Naive thymus-derived CD4-positive, alpha-beta T cell (primary cell): Measurements from ENCODE around the gene RNF152. TPM values are rescaled to one million over a fixed set of nuclear protein-coding genes. Genes with fewer than 3 reads are reported as not detected.

Experiments used
- ATAC-seq: fragments of 150-1000 bp; cut with Tn5 transposase; 2 replicates; pipeline ENCODE4 v1.10.0; 2021; ENCODE audit warnings: mild to moderate bottlenecking, moderate library complexity
- CTCF ChIA-PET: fragments of 350-600 bp; sonication (Branson Sonifier 250); formaldehyde crosslinking; loops from one replicate; lab custom pipeline; 2021; ENCODE audit warnings: antibody characterized with exemption; lab: Charles Lee
- POLR2A ChIA-PET: fragments of 350-600 bp; sonication (Branson Sonifier 250); formaldehyde crosslinking; loops from one replicate; lab custom pipeline; 2021; ENCODE audit warnings: antibody characterized with exemption, inconsistent platforms; lab: Charles Lee
- DNase-seq, 9 donors: peaks; one replicate each; pipeline versions ENCODE4 v3.0.0 to v3.0.0-alpha.2; 2020 to 2022; ENCODE audit warnings: mixed read lengths in 1 of 9
- H3K27ac ChIP-seq: one replicate; pipeline ENCODE4 v1.7.0; 2013; ENCODE audit warnings: mild to moderate bottlenecking, low read depth, low read length, moderate library complexity
- H3K27me3 ChIP-seq, 2 donors: one replicate each; pipeline ENCODE4 v1.7.0; 2013; ENCODE audit warnings: low read length in 2 of 2, mild to moderate bottlenecking in 2 of 2, moderate library complexity in 2 of 2; ENCODE audit not compliant: control insufficient read depth in 2 of 2, insufficient read depth in 2 of 2
- H3K36me3 ChIP-seq, 3 experiments: 1 replicate in 2 of 3; 2 replicates in 1 of 3; pipeline ENCODE4 v1.7.0; 2013; ENCODE audit warnings: low read length in 3 of 3, mild to moderate bottlenecking in 3 of 3, moderate library complexity in 1 of 3; ENCODE audit not compliant: insufficient read depth in 3 of 3, control insufficient read depth in 2 of 3
- H3K4me1 ChIP-seq, 2 donors: one replicate each; pipeline ENCODE4 v1.7.0; 2013; ENCODE audit warnings: low read length in 2 of 2, mild to moderate bottlenecking in 2 of 2, moderate library complexity in 1 of 2; ENCODE audit not compliant: control insufficient read depth in 2 of 2, insufficient read depth in 2 of 2
- H3K4me3 ChIP-seq: 2 replicates; pipeline ENCODE4 v1.7.0; 2013; ENCODE audit warnings: mild to moderate bottlenecking, low read length
- H3K9me3 ChIP-seq, 3 experiments: 1 replicate in 2 of 3; 2 replicates in 1 of 3; pipeline ENCODE4 v1.7.0; 2013; ENCODE audit warnings: low read length in 3 of 3; ENCODE audit not compliant: control insufficient read depth in 2 of 3
- H3K27ac Mint-ChIP-seq, 9 donors: one replicate each; pipeline ENCODE4 v1.8.0; 2020 to 2022; ENCODE audit warnings: mixed read lengths in 9 of 9, mild to moderate bottlenecking in 8 of 9, moderate library complexity in 5 of 9, inconsistent platforms in 2 of 9
- H3K27me3 Mint-ChIP-seq, 5 donors: one replicate each; pipeline ENCODE4 v1.8.0; 2021 to 2022; ENCODE audit warnings: mixed read lengths in 5 of 5, mild to moderate bottlenecking in 1 of 5
- H3K36me3 Mint-ChIP-seq, 5 donors: one replicate each; pipeline ENCODE4 v1.8.0; 2020 to 2022; ENCODE audit warnings: mixed read lengths in 5 of 5, mild to moderate bottlenecking in 3 of 5, inconsistent platforms in 1 of 5
- H3K4me1 Mint-ChIP-seq, 7 donors: one replicate each; pipeline ENCODE4 v1.8.0; 2020 to 2022; ENCODE audit warnings: mixed read lengths in 7 of 7, mild to moderate bottlenecking in 3 of 7, inconsistent platforms in 1 of 7
- H3K4me3 Mint-ChIP-seq, 10 donors: one replicate each; pipeline ENCODE4 v1.8.0; 2020 to 2022; ENCODE audit warnings: mild to moderate bottlenecking in 10 of 10, mixed read lengths in 10 of 10, moderate library complexity in 6 of 10, inconsistent platforms in 2 of 10
- H3K9me3 Mint-ChIP-seq, 11 donors: one replicate each; pipeline ENCODE4 v1.8.0; 2020 to 2022; ENCODE audit warnings: mixed read lengths in 11 of 11, mild to moderate bottlenecking in 4 of 11, inconsistent platforms in 1 of 11, moderate library complexity in 1 of 11
- intact Hi-C, 2 donors: fragments of 100-400 bp; cut with micrococcal nuclease; formaldehyde crosslinking; loops; one replicate each; pipeline ENCODE4 v1.15.1; 2023
- polyA plus RNA-seq, 2 donors: library from polyadenylated mRNA; unstranded; fragments of 300-500 nt; fragmentation: Illumina TruSeq; gene quantifications; one replicate each; pipeline ENCODE4 v1.2.3, GENCODE V29; 2021
- total RNA-seq, 6 experiments: library from RNA in 5 of 6; stranded (reverse) in 5 of 6; gene quantifications; 1 replicate in 5 of 6; 2 replicates in 1 of 6; pipeline ENCODE4 v1.2.3 and lab custom pipeline; 2021 to 2026

The RNF152 gene
- total and polyA plus RNA-seq, 7 experiments from 2014 or later: 0.08 to 1.9 (median 1.7) TPM; not detected in 4

GRCh38 chr18:61929881-61930640 is 37.3 kb upstream of the RNF152 start:
- H3K36me3 ChIP-seq: no peaks in the 10 kb centered on the region
- POLR2A ChIA-PET: no interaction called here
- H3K4me1 Mint-ChIP-seq: peaks cover 7 to 23% (median 17%) of the 10 kb centered on the region in 7 donors
- intact Hi-C loops: loop anchor here in 1 of 2 donors (10.0 kb wide), 1 partner anchor 185 kb away; no protein-coding TSS in a partner anchor
- no peaks in the 10 kb centered on the region for H3K27me3 ChIP-seq
- DNase-seq (no peak), ATAC-seq (no peak)
- H3K4me3 Mint-ChIP-seq: no peak overlapping the region
- peaks cover 10 to 14% of the 10 kb centered on the region in 2 donors for H3K4me1 ChIP-seq
- H3K4me3 ChIP-seq: no peak overlapping the region
- H3K9me3 Mint-ChIP-seq: peaks cover 2 to 35% (median 10%) of the 10 kb centered on the region in 11 donors
- H3K27me3 Mint-ChIP-seq: peaks cover 0 to 24% (median 3%) of the 10 kb centered on the region in 5 donors
- no peaks in the 10 kb centered on the region for H3K9me3 ChIP-seq
- peaks cover 0 to 14% (median 5%) of the 10 kb centered on the region in 5 donors for H3K36me3 Mint-ChIP-seq
- no peak overlapping the region for H3K27ac Mint-ChIP-seq
- no peak overlapping the region for H3K27ac ChIP-seq
- CTCF ChIA-PET: interaction anchor here (0.6 kb wide), 1 partner anchor 8 kb away, joined by 3 read pairs; no protein-coding TSS in a partner anchor

GRCh38 chr18:61926532-61926931 is 33.7 kb upstream of the RNF152 start:
- CTCF ChIA-PET: no interaction called here
- intact Hi-C loops: loop anchor here in 1 of 2 donors (10.0 kb wide), 1 partner anchor 188 kb away; no protein-coding TSS in a partner anchor

GRCh38 chr18:61924550-61924949 is 31.7 kb upstream of the RNF152 start:
- Histone ChIP-seq H3K27me3 (no peaks in the 10 kb centered on the region), H3K9me3 (no peaks in the 10 kb centered on the region), H3K4me3 (no peak overlapping the region), H3K27ac (no peak overlapping the region), H3K36me3 (no peaks in the 10 kb centered on the region), H3K4me1 (peaks cover 10 to 14% of the 10 kb centered on the region in 2 donors)
- CTCF ChIA-PET: no interaction called here
- H3K36me3 Mint-ChIP-seq: peaks cover 0 to 12% (median 5%) of the 10 kb centered on the region in 5 donors
- ATAC-seq: no peak
- H3K9me3 Mint-ChIP-seq: peaks cover 0 to 26% (median 10%) of the 10 kb centered on the region in 11 donors
- H3K4me3 Mint-ChIP-seq: no peak overlapping the region
- peaks cover 7 to 23% (median 18%) of the 10 kb centered on the region in 7 donors for H3K4me1 Mint-ChIP-seq
- POLR2A ChIA-PET: no interaction called here
- H3K27me3 Mint-ChIP-seq: peaks cover 0 to 3% (median 0%) of the 10 kb centered on the region in 5 donors
- intact Hi-C loops: loop anchor here in 1 of 2 donors (10.0 kb wide), 1 partner anchor 190 kb away; no protein-coding TSS in a partner anchor
- no peak for DNase-seq
- no peak overlapping the region for H3K27ac Mint-ChIP-seq

More at GRCh38 chr18:61926532-61926931, 33.7 kb upstream of the RNF152 start:
- Histone ChIP-seq H3K4me1 (peaks cover 10 to 14% of the 10 kb centered on the region in 2 donors), H3K9me3 (no peaks in the 10 kb centered on the region), H3K36me3 (no peaks in the 10 kb centered on the region), H3K27me3 (no peaks in the 10 kb centered on the region), H3K4me3 (no peak overlapping the region), H3K27ac (no peak overlapping the region)
- H3K9me3 Mint-ChIP-seq: peaks cover 0 to 29% (median 10%) of the 10 kb centered on the region in 11 donors
- peak; percentile 53 for ATAC-seq
- H3K27ac Mint-ChIP-seq: no peak overlapping the region
- POLR2A ChIA-PET: no interaction called here
- peaks cover 0 to 14% (median 5%) of the 10 kb centered on the region in 5 donors for H3K36me3 Mint-ChIP-seq
- peak in 3 of 9 donors; percentile 8 to 47 (median 13) for DNase-seq
- H3K4me3 Mint-ChIP-seq: peak overlapping the region in 6 of 10 donors; percentile 24 to 56 (median 37)
- H3K4me1 Mint-ChIP-seq: peaks cover 7 to 23% (median 18%) of the 10 kb centered on the region in 7 donors
- H3K27me3 Mint-ChIP-seq: peaks cover 0 to 4% (median 0%) of the 10 kb centered on the region in 5 donors

- ChIA-PET POLR2A (no interaction called here), CTCF (interaction anchor here (0.8 kb wide), 1 partner anchor 48 kb away, joined by 4 read pairs; no protein-coding TSS in a partner anchor)
- Mint-ChIP-seq H3K9me3 (peaks cover 0 to 12% (median 5%) of the 10 kb centered on the region in 11 donors), H3K27me3 (peaks cover 0 to 4% (median 0%) of the 10 kb centered on the region in 5 donors), H3K4me1 (peaks cover 7 to 19% (median 18%) of the 10 kb centered on the region in 7 donors), H3K4me3 (no peak overlapping the region), H3K36me3 (peaks cover 0 to 8% (median 0%) of the 10 kb centered on the region in 5 donors), H3K27ac (no peak overlapping the region)
- H3K4me3 ChIP-seq: no peak overlapping the region
- no peaks in the 10 kb centered on the region for H3K9me3 ChIP-seq
- intact Hi-C loops: loop anchor here in 1 of 2 donors (10.0 kb wide), 1 partner anchor 192 kb away; no protein-coding TSS in a partner anchor
- no peaks in the 10 kb centered on the region for H3K27me3 ChIP-seq
- no peak overlapping the region for H3K27ac ChIP-seq
- ATAC-seq (no peak), DNase-seq (no peak)
- no peaks in the 10 kb centered on the region for H3K36me3 ChIP-seq
- H3K4me1 ChIP-seq: peaks cover 10 to 14% of the 10 kb centered on the region in 2 donors
These were observed 29.6 kb upstream of the RNF152 start for GRCh38 chr18:61922435-61922834.

GRCh38 chr18:61921621-61922235 is 28.9 kb upstream of the RNF152 start:
- ATAC-seq (peak; percentile 57), DNase-seq (no peak)
- Histone ChIP-seq H3K4me1 (peaks cover 4 to 7% of the 10 kb centered on the region in 2 donors), H3K27ac (no peak overlapping the region), H3K4me3 (no peak overlapping the region), H3K36me3 (no peaks in the 10 kb centered on the region), H3K9me3 (no peaks in the 10 kb centered on the region), H3K27me3 (no peaks in the 10 kb centered on the region)
- ChIA-PET POLR2A (no interaction called here), CTCF (interaction anchor here (0.6 to 0.8 kb wide), 2 partner anchors 8 to 47 kb away, joined by 3 to 4 read pairs; no protein-coding TSS in a partner anchor)
- Mint-ChIP-seq H3K4me3 (no peak overlapping the region), H3K36me3 (peaks cover 0 to 4% (median 0%) of the 10 kb centered on the region in 5 donors), H3K27me3 (peaks cover 0 to 4% (median 0%) of the 10 kb centered on the region in 5 donors), H3K9me3 (peaks cover 0 to 10% (median 2%) of the 10 kb centered on the region in 11 donors), H3K4me1 (peaks cover 1 to 15% (median 13%) of the 10 kb centered on the region in 7 donors), H3K27ac (no peak overlapping the region)
- intact Hi-C loops: loop anchor here in 1 of 2 donors (10.0 kb wide), 1 partner anchor 193 kb away; no protein-coding TSS in a partner anchor

GRCh38 chr18:61917818-61918217 is 25.0 kb upstream of the RNF152 start:
- intact Hi-C loops: no loop called here
- H3K4me1 Mint-ChIP-seq: peaks cover 0 to 5% (median 0%) of the 10 kb centered on the region in 7 donors

More at GRCh38 chr18:61917818-61918217, 25.0 kb upstream of the RNF152 start:
- DNase-seq (no peak), ATAC-seq (no peak)
- H3K27ac ChIP-seq: no peak overlapping the region
- Mint-ChIP-seq H3K36me3 (no peaks in the 10 kb centered on the region), H3K9me3 (peaks cover 0 to 3% (median 0%) of the 10 kb centered on the region in 11 donors), H3K27me3 (peaks cover 0 to 13% (median 3%) of the 10 kb centered on the region in 5 donors), H3K27ac (no peak overlapping the region), H3K4me3 (no peak overlapping the region)
- no peaks in the 10 kb centered on the region for H3K27me3 ChIP-seq
- no peak overlapping the region for H3K4me3 ChIP-seq
- ChIA-PET CTCF (no interaction called here), POLR2A (no interaction called here)
- no peaks in the 10 kb centered on the region for H3K9me3 ChIP-seq
- no peaks in the 10 kb centered on the region for H3K36me3 ChIP-seq
- no peaks in the 10 kb centered on the region for H3K4me1 ChIP-seq
